Dendritic cell treated with granulocyte-macrophage colony-stimulating factor and Interleukin-4, amounts not matched to agents 40 ng/mL and 50 ng/mL, for 4 days (primary cell): ENCODE results near the gene TRAK1.

Source experiments
- H3K27ac Mint-ChIP-seq: one replicate; pipeline ENCODE4 v1.8.0; 2022; ENCODE audit warnings: mild to moderate bottlenecking, mixed read lengths
- H3K27me3 Mint-ChIP-seq: one replicate; pipeline ENCODE4 v1.8.0; 2022; ENCODE audit warnings: mild to moderate bottlenecking, mixed read lengths
- H3K36me3 Mint-ChIP-seq: one replicate; pipeline ENCODE4 v1.8.0; 2022; ENCODE audit warnings: low read depth, mixed read lengths
- H3K4me1 Mint-ChIP-seq: one replicate; pipeline ENCODE4 v1.8.0; 2022; ENCODE audit warnings: low read depth, mixed read lengths
- H3K4me3 Mint-ChIP-seq: one replicate; pipeline ENCODE4 v1.8.0; 2022; ENCODE audit warnings: mild to moderate bottlenecking, moderate library complexity, mixed read lengths
- H3K9me3 Mint-ChIP-seq: one replicate; pipeline ENCODE4 v1.8.0; 2022; ENCODE audit warnings: mixed read lengths
- intact Hi-C: fragments of 100-400 bp; cut with micrococcal nuclease; formaldehyde crosslinking; loops from one replicate; pipeline ENCODE4 v1.15.0; 2022

Gene TRAK1

GRCh38 chr3:42204867-42205599 is 113.9 kb downstream of the TRAK1 start:
- peaks cover 87% of the 10 kb centered on the region for H3K36me3 Mint-ChIP-seq
- H3K27ac Mint-ChIP-seq, result no peak overlapping the region
- intact Hi-C loops, result no loop called here

GRCh38 chr3:42205800-42206514 is 114.8 kb downstream of the TRAK1 start:
- intact Hi-C loops, result no loop called here
- H3K36me3 Mint-ChIP-seq, result peaks cover 87% of the 10 kb centered on the region
- H3K27me3 Mint-ChIP-seq, result no peaks in the 10 kb centered on the region
- H3K9me3 Mint-ChIP-seq, result no peaks in the 10 kb centered on the region
- no peak overlapping the region for H3K4me3 Mint-ChIP-seq
- H3K4me1 Mint-ChIP-seq, result peaks cover under 1% of the 10 kb centered on the region
- no peak overlapping the region for H3K27ac Mint-ChIP-seq

More at GRCh38 chr3:42204867-42205599, 113.9 kb downstream of the TRAK1 start:
- H3K9me3 Mint-ChIP-seq, result no peaks in the 10 kb centered on the region
- H3K27me3 Mint-ChIP-seq, result no peaks in the 10 kb centered on the region
- peaks cover 8% of the 10 kb centered on the region for H3K4me1 Mint-ChIP-seq
- no peak overlapping the region for H3K4me3 Mint-ChIP-seq

GRCh38 chr3:42209917-42210316 is 118.8 kb downstream of the TRAK1 start:
- H3K9me3 Mint-ChIP-seq, result no peaks in the 10 kb centered on the region
- H3K4me3 Mint-ChIP-seq, result no peak overlapping the region
- H3K27me3 Mint-ChIP-seq, result no peaks in the 10 kb centered on the region
- H3K27ac Mint-ChIP-seq, result no peak overlapping the region
- intact Hi-C loops, result no loop called here
- H3K36me3 Mint-ChIP-seq, result peaks cover 87% of the 10 kb centered on the region
- no peaks in the 10 kb centered on the region for H3K4me1 Mint-ChIP-seq

- H3K4me3 Mint-ChIP-seq, result no peak overlapping the region
- intact Hi-C loops, result no loop called here
- peaks cover 87% of the 10 kb centered on the region for H3K36me3 Mint-ChIP-seq
- no peaks in the 10 kb centered on the region for H3K9me3 Mint-ChIP-seq
- H3K4me1 Mint-ChIP-seq, result no peaks in the 10 kb centered on the region
- no peak overlapping the region for H3K27ac Mint-ChIP-seq
- no peaks in the 10 kb centered on the region for H3K27me3 Mint-ChIP-seq
Measured at GRCh38 chr3:42210726-42211125, 119.6 kb downstream of the TRAK1 start.

GRCh38 chr3:42213417-42213816 is 122.3 kb downstream of the TRAK1 start:
- Mint-ChIP-seq H3K4me3 (no peak overlapping the region), H3K27ac (no peak overlapping the region), H3K36me3 (peaks cover 99% of the 10 kb centered on the region), H3K4me1 (no peaks in the 10 kb centered on the region), H3K27me3 (no peaks in the 10 kb centered on the region), H3K9me3 (no peaks in the 10 kb centered on the region)
- intact Hi-C loops, result no loop called here

GRCh38 chr3:42214064-42214463 is 122.9 kb downstream of the TRAK1 start:
- intact Hi-C loops, result no loop called here
- no peaks in the 10 kb centered on the region for H3K4me1 Mint-ChIP-seq
- no peak overlapping the region for H3K4me3 Mint-ChIP-seq
- H3K27ac Mint-ChIP-seq, result no peak overlapping the region
- H3K27me3 Mint-ChIP-seq, result no peaks in the 10 kb centered on the region
- peaks cover 99% of the 10 kb centered on the region for H3K36me3 Mint-ChIP-seq
- no peaks in the 10 kb centered on the region for H3K9me3 Mint-ChIP-seq

GRCh38 chr3:42214565-42215283 is 123.6 kb downstream of the TRAK1 start:
- no peak overlapping the region for H3K27ac Mint-ChIP-seq

GRCh38 chr3:42216302-42216701 is 125.1 kb downstream of the TRAK1 start:
- H3K36me3 Mint-ChIP-seq, result peaks cover 99% of the 10 kb centered on the region
- H3K9me3 Mint-ChIP-seq, result no peaks in the 10 kb centered on the region
- H3K4me1 Mint-ChIP-seq, result no peaks in the 10 kb centered on the region
- intact Hi-C loops, result no loop called here
- no peak overlapping the region for H3K27ac Mint-ChIP-seq
- no peak overlapping the region for H3K4me3 Mint-ChIP-seq
- no peaks in the 10 kb centered on the region for H3K27me3 Mint-ChIP-seq

More at GRCh38 chr3:42214565-42215283, 123.6 kb downstream of the TRAK1 start:
- Mint-ChIP-seq H3K36me3 (peaks cover 99% of the 10 kb centered on the region), H3K27me3 (no peaks in the 10 kb centered on the region), H3K4me3 (no peak overlapping the region), H3K9me3 (no peaks in the 10 kb centered on the region), H3K4me1 (no peaks in the 10 kb centered on the region)
- intact Hi-C loops, result no loop called here

- no peaks in the 10 kb centered on the region for H3K27me3 Mint-ChIP-seq
- H3K4me3 Mint-ChIP-seq, result no peak overlapping the region
- intact Hi-C loops, result no loop called here
- H3K9me3 Mint-ChIP-seq, result no peaks in the 10 kb centered on the region
- no peaks in the 10 kb centered on the region for H3K4me1 Mint-ChIP-seq
- H3K36me3 Mint-ChIP-seq, result peaks cover 99% of the 10 kb centered on the region
- no peak overlapping the region for H3K27ac Mint-ChIP-seq
Measured at GRCh38 chr3:42216931-42217333, 125.8 kb downstream of the TRAK1 start.

GRCh38 chr3:42220436-42221121 is 129.4 kb downstream of the TRAK1 start:
- Mint-ChIP-seq H3K27me3 (no peaks in the 10 kb centered on the region), H3K4me1 (no peaks in the 10 kb centered on the region), H3K27ac (no peak overlapping the region), H3K36me3 (peaks cover 96% of the 10 kb centered on the region), H3K4me3 (no peak overlapping the region), H3K9me3 (no peaks in the 10 kb centered on the region)
- intact Hi-C loops, result no loop called here

GRCh38 chr3:42222942-42223693 is 132.0 kb downstream of the TRAK1 start:
- peaks cover 71% of the 10 kb centered on the region for H3K36me3 Mint-ChIP-seq
- H3K9me3 Mint-ChIP-seq, result no peaks in the 10 kb centered on the region
- H3K4me3 Mint-ChIP-seq, result no peak overlapping the region
- no peaks in the 10 kb centered on the region for H3K27me3 Mint-ChIP-seq
- intact Hi-C loops, result no loop called here
- no peak overlapping the region for H3K27ac Mint-ChIP-seq
- H3K4me1 Mint-ChIP-seq, result no peaks in the 10 kb centered on the region

GRCh38 chr3:42224178-42224577 is 133.0 kb downstream of the TRAK1 start:
- intact Hi-C loops, result no loop called here

GRCh38 chr3:42224658-42225421 is 133.7 kb downstream of the TRAK1 start:
- H3K4me1 Mint-ChIP-seq, result no peaks in the 10 kb centered on the region
- H3K27ac Mint-ChIP-seq, result no peak overlapping the region
- no peak overlapping the region for H3K4me3 Mint-ChIP-seq
- H3K36me3 Mint-ChIP-seq, result peaks cover 55% of the 10 kb centered on the region
- intact Hi-C loops, result no loop called here
- H3K27me3 Mint-ChIP-seq, result peaks cover 2% of the 10 kb centered on the region
- no peaks in the 10 kb centered on the region for H3K9me3 Mint-ChIP-seq

More at GRCh38 chr3:42224178-42224577, 133.0 kb downstream of the TRAK1 start:
- H3K27me3 Mint-ChIP-seq, result no peaks in the 10 kb centered on the region
- H3K4me1 Mint-ChIP-seq, result no peaks in the 10 kb centered on the region
- H3K9me3 Mint-ChIP-seq, result no peaks in the 10 kb centered on the region
- no peak overlapping the region for H3K4me3 Mint-ChIP-seq
- no peak overlapping the region for H3K27ac Mint-ChIP-seq
- H3K36me3 Mint-ChIP-seq, result peaks cover 61% of the 10 kb centered on the region
